Activated gamma-delta T cell treated with anti-CD3 and anti-CD28 coated beads, Interleukin-2, amount 50 U/mL, for 16 hours (primary cell): ENCODE measurements around the gene MPG.
A peak's percentile ranks its signal among the peaks of the same experiment; 100 is the strongest.

Source experiments
- DNase-seq: peaks from one replicate; pipeline ENCODE4 v3.0.0-alpha.2; 2020; ENCODE audit warnings: low read depth

Gene MPG

GRCh38 chr16:50769-51591 lies 27.0 kb upstream of the MPG start:
- no peak for DNase-seq

DNA sequence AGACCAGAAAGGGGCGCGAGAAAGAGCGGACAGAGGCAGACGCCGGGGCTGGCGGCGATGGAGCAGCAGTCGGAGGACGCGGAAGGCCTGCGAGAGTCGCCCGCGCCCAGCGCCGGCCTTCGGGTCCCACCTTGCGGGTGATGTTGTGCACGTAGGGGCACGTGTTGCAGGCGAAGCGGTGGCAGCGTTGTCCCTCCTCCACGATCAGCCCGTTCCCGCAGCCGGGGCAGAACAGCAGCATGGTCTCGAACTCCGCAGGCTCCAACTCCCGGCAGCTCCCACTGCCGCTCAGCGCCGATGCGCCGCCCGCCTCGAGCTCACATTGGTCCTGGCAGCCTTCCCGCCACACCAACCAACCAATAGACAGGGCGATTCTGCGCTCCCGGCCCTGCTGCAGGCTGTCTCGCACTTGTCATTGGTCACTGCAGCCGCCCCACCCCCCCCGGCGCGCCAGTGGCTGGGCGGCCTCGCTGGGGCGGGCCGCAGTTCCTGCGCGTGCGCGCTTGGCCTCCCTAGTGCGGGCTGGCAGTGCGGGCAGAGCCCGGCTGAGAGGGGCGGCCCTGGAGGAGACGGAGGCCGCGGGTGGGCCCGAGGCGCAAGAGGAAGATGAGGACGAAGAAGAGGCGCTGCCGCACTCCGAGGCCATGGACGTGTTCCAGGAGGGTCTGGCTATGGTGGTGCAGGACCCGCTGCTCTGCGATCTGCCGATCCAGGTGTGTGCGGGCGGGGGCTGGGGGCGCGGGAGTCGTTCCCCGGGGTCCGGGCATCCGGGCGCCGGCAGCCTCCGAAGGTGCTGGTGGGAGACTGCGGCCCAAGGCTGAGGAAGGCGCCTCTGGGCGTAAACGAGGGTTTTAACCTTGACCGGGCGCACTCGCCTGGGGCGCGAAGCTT lies 24.4 kb upstream of the MPG start, which contains the start of the genes POLR3K and SNRNP25:
TSS of gene POLR3K (minus strand) at position 263 of the 891 bp plus-strand sequence. CDS start at position 241, 22 bp downstream.
TSS of gene SNRNP25 (plus strand) at position 483 of the 891 bp plus-strand sequence. CDS start at position 672, 189 bp downstream.
- peak; percentile 96 for DNase-seq

GRCh38 chr16:54237-54581 lies 23.8 kb upstream of the MPG start:
- no peak for DNase-seq

DNA sequence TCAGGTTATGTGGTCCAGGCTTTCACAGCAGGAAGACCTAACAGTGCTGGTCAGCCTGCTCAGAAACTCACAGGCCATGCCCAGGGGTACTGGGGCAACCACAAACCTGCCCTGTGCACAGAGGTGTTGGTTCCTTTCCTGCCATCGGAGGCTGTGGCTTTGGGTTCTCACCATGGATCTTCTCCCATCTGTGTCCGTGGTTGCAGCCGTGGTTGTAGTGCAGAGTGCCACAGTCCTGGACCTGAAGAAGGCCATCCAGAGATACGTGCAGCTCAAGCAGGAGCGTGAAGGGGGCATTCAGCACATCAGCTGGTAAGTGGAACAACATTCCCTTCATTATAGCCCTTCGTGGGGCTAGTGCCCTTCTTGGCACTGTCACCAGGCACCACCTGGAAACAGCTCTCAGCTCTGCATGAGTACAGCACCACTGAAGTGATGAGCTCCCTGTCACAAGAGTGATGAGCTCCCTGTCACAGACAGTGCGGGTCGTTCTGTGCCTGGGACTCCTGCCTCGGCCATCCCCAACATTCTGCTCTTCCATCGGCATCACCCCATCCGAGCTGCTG lies 22.4 kb upstream of the MPG start:
- DNase-seq, result no peak

DNA sequence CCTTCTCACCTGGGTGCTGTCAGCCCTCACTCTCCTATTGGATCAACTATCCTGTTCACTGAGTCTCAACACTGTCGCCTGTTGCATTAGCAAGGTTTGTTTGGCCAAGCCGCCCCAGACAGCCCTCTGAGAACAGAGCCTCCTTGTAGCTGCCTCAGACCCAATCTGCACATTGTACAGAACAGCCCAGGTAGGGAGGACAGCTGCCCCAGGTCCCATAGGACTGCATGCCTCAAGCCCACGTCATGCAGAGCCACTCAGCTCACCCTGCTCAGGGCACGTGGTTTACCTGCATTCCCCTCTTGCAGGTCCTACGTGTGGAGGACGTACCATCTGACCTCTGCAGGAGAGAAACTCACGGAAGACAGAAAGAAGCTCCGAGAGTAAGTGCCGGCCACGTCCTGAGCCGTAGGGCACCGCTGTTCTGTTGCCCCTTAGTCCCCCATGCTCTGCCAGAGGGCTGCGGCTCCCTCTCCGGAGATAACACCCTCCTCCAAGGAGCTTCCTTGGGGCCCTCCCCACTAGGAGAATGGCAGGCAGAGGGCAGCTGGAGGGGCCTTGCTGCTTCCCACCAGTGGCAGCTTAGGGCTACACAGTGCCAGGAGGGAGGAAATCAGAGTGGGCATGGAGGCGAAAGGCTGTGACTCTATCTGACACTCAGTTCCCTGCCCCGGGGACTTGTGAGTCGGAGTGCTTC lies 21.6 kb upstream of the MPG start:
- DNase-seq, result no peak

GRCh38 chr16:57711-58110 lies 20.3 kb upstream of the MPG start:
- DNase-seq, result no peak

- DNase-seq, result no peak
These were observed 19.3 kb upstream of the MPG start for GRCh38 chr16:58491-59439.

DNA sequence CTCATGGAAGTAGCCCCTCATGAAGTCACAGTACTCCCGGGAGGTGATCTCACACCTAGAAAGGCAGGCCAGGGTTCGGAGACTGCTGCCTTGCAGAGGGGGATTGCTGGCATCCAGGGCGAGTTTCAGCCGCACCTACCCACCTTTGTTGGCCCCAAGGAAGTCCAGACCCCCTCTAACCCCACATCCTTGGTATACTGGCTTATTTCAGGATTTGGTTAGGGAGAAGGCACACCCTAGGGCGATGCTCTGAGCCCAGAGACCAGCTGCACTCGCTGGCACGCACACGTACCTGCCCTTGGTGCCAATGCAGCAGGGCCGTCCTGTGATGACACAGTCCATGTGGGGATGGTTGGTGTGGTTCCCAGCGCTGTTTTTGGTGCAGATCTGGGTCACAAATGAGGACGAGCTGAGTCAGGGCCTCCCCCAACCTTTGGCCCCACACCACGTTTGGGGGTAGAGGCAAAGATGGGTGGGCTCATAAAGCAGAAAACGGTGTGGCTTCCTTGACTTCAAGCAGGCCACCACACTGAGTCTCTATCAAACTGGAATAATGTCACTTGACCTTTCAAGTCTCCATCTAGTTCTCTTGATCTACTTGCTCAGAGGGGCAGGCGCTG lies 18.5 kb upstream of the MPG start:
- no peak for DNase-seq

GRCh38 chr16:60166-60565 lies 17.9 kb upstream of the MPG start:
- no peak for DNase-seq

DNA sequence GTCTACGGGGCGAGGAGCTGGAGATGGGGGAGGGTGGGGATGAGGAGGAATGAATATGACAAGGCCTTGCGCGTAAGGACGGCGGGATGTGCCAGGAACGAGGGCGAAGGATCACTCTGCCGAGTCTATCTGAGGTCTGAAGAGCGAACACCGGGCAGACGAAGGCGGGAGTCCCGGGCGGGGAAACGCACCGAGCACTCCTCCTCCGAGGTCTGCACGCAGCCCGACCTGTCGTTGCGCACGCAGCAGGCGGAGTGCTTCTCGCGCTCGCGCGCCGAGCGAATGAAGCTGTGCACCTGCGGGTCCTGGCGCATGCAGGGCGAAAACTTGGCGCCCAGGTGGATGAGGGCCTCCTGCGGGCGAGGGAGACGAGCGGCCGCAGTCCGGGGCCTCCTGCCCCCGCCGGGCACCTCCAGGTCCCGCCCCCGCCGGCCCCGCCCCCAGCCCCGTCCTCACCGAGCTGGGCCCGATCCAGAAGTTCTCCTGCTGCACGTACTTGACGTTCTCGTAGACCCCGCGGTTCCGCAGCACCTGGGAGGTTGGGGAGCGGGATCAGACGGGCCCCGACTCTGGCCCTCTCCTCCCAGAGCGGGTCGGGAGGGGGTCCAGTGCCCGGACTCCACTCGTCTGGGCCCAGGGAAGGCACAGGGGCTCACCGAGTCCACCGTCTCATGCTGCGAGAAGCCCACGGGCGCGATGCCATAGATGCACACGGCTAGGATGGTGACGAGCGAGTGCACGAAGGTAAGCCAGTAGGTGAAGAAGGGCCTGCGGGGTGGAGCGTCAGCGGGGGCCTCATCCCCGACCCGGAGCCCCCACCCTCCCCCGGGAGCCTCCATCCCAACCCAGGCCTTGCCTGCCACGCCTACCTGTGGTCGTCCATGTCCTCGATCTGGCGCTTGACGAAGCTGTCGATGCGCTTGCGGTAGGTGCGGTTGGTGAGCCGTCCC lies 16.8 kb upstream of the MPG start:
- DNase-seq, result no peak

GRCh38 chr16:61879-62281 lies 16.1 kb upstream of the MPG start:
- no peak for DNase-seq

- no peak for DNase-seq
These were observed 15.6 kb upstream of the MPG start for GRCh38 chr16:62283-62967.

GRCh38 chr16:62968-63391 lies 15.0 kb upstream of the MPG start:
- DNase-seq, result no peak

- no peak for DNase-seq
These were observed 14.6 kb upstream of the MPG start for GRCh38 chr16:63466-63865.

GRCh38 chr16:63998-64913 lies 13.8 kb upstream of the MPG start:
- DNase-seq, result no peak

DNA sequence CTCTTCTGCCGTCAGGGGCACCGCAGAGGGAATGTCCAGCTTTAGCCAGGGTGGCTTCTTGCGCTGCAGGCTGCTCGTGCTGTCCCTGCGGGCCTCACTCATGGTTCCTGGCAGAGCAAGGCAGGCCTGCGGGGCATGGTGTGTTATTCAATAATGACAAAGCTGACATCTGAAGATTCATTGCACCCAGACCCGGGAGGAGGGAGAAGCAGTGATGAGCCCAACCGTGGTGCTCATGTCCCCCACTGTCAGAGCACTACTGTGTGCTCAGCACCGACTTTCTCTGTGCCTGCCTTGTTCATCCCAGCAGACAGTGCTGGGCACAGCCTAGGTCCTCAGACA lies 13.1 kb upstream of the MPG start:
- DNase-seq, result no peak

DNA sequence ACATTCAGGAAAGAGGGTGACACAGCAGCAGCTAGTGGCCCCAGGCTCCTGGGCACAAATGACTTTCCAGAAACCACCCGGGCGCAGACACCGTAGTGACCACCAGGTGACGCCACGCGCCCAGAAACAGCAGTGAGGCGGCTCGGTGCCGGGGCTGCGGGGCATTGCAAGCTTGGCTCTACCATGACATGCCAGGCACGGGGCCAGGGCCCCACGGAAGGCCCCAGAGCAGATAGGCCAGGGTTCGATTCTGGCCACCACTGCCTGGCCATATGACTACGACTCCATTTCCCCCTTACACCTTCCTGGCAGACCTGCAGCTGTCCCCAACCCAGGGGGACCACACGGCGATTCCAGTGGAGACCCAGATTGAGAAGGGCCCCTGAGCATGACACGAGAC lies 12.3 kb upstream of the MPG start:
- DNase-seq, result peak; percentile 81
